HepG2 (cell line): ENCODE results near the gene GPBP1. TPM values are rescaled to one million over a fixed set of nuclear protein-coding genes. Genes with fewer than 3 reads are reported as not detected.

Experiments
- ATAC-seq: fragments of 200-7000 bp; cut with Tn5 transposase; 3 replicates; pipeline ENCODE4 v1.9.1; 2020; ENCODE audit warnings: mild to moderate bottlenecking, moderate library complexity
- BruUV-seq: library from RNA; stranded (reverse); fragments of 400-500 nt; replicated peaks from 2 replicates; lab custom pipeline; 2021; lab: Mats Ljungman, UMichigan
- CTCF ChIA-PET: fragments of 300-600 bp; formaldehyde crosslinking; extraction: SDS; loops from one replicate; lab custom pipeline; 2021; ENCODE audit warnings: low total read pairs, inconsistent platforms, low intra/inter-chr PET ratio; lab: Yijun Ruan, JAX
- POLR2A ChIA-PET: fragments of 350-600 bp; sonication (Branson Sonifier 250); formaldehyde crosslinking; loops from one replicate; lab custom pipeline; 2020; ENCODE audit warnings: antibody characterized with exemption, inconsistent platforms; lab: Yijun Ruan, JAX
- DNase-seq: peaks from one replicate; pipeline ENCODE4 v3.0.0-alpha.2; 2015; ENCODE audit warnings: low spot score
- FAIRE-seq: peaks from 3 replicates; lab custom pipeline; 2011; peaks lifted over from hg19 to GRCh38; lab: Jason Lieb, UNC
- H2AFZ ChIP-seq: one replicate; pipeline ENCODE4 v1.6.1; 2011; ENCODE audit warnings: low read length, inconsistent platforms
- H3K27ac ChIP-seq: fragments of 300-600 bp; 3 replicates; pipeline ENCODE4 v1.8.0; 2011; ENCODE audit warnings: mixed run types, mild to moderate bottlenecking, mixed read lengths, low read length, inconsistent platforms; ENCODE audit not compliant: insufficient read depth; ENCODE audit errors: extremely low read length
- H3K27me3 ChIP-seq, 2 experiments: fragments of 200-600 bp in 1 of 2; 2 replicates in 1 of 2; 3 replicates in 1 of 2; pipeline versions ENCODE4 v1.6.0 to v1.8.0; 2011; ENCODE audit warnings: low read length in 2 of 2, mild to moderate bottlenecking in 2 of 2, moderate library complexity in 2 of 2, inconsistent platforms in 1 of 2; ENCODE audit not compliant: insufficient read depth in 2 of 2, control insufficient read depth in 1 of 2
- H3K36me3 ChIP-seq, 2 experiments: fragments of 200-600 bp in 1 of 2; replicated peaks in 1 of 2; 2 replicates in 1 of 2; 3 replicates in 1 of 2; pipeline versions ENCODE4 v1.5.1 to v1.8.0; 2011; ENCODE audit warnings: low read length in 2 of 2, inconsistent platforms in 1 of 2; ENCODE audit not compliant: insufficient read depth in 2 of 2, control insufficient read depth in 1 of 2
- H3K4me1 ChIP-seq: 2 replicates; pipeline ENCODE4 v1.5.1; 2012; ENCODE audit warnings: low read length, inconsistent platforms; ENCODE audit not compliant: insufficient read depth
- H3K4me2 ChIP-seq: 2 replicates; pipeline ENCODE4 v1.6.0; 2011; ENCODE audit warnings: low read depth, low read length, inconsistent platforms
- H3K4me3 ChIP-seq, 3 experiments: fragments of 200-600 bp in 1 of 3; sonication (generic), shearing (Covaris generic) in 1 of 3; replicated peaks in 1 of 3; 2 replicates each; pipeline ENCODE4 v1.5.1; 2011 to 2016; ENCODE audit warnings: low read length in 3 of 3, inconsistent platforms in 2 of 3, low read depth in 2 of 3, mild to moderate bottlenecking in 2 of 3, control low read depth in 1 of 3, mixed read lengths in 1 of 3; ENCODE audit not compliant: insufficient read depth in 1 of 3
- H3K79me2 ChIP-seq: one replicate; pipeline ENCODE4 v1.6.1; 2011; ENCODE audit warnings: low read length, inconsistent platforms; ENCODE audit not compliant: insufficient read depth
- H3K9ac ChIP-seq: 2 replicates; pipeline ENCODE4 v1.6.0; 2011; ENCODE audit warnings: mild to moderate bottlenecking, low read depth, low read length, inconsistent platforms; ENCODE audit not compliant: insufficient read depth
- H3K9me3 ChIP-seq: 2 replicates; pipeline ENCODE4 v1.5.1; 2012; ENCODE audit warnings: mild to moderate bottlenecking, low read length
- H4K20me1 ChIP-seq: 2 replicates; pipeline ENCODE4 v1.6.0; 2011; ENCODE audit warnings: inconsistent platforms, mild to moderate bottlenecking, low read length, moderate library complexity; ENCODE audit not compliant: insufficient read depth
- ATF7-NPFF ChIP-seq: sonication (generic); formaldehyde crosslinking; IDR thresholded peaks from 2 replicates; pipeline ENCODE4 v1.8.1; 2023; ENCODE audit warnings: mild to moderate bottlenecking, low read depth, missing genetic modification reagents, moderate library complexity
- DPF2 ChIP-seq: sonication (generic); formaldehyde crosslinking; IDR thresholded peaks from 2 replicates; pipeline ENCODE4 v1.4.0; 2020; ENCODE audit warnings: mild to moderate bottlenecking, low read depth, missing genetic modification reagents, borderline replicate concordance
- FOSL1 ChIP-seq: sonication (generic); formaldehyde crosslinking; IDR thresholded peaks from 2 replicates; pipeline ENCODE4 v1.9.0; 2021; ENCODE audit warnings: missing genetic modification reagents, borderline replicate concordance
- KLF16 ChIP-seq, 2 experiments: sonication (generic) in 1 of 2; formaldehyde crosslinking in 1 of 2; IDR thresholded peaks; 2 replicates each; pipeline versions ENCODE4 v1.6.1 to v1.8.0; 2016 to 2023; ENCODE audit warnings: missing genetic modification reagents in 2 of 2, missing compliant biosample characterization in 1 of 2
- PITX1 ChIP-seq: sonication (generic); formaldehyde crosslinking; IDR thresholded peaks from 2 replicates; pipeline ENCODE4 v1.5.1; 2020; ENCODE audit warnings: mild to moderate bottlenecking, missing genetic modification reagents
- POLR2G ChIP-seq: fragments of 200-400 bp; formaldehyde crosslinking; IDR thresholded peaks from 2 replicates; pipeline ENCODE4 v1.6.1; 2018; ENCODE audit warnings: mild to moderate bottlenecking, low read depth, low read length, moderate library complexity
- RFX3 ChIP-seq: IDR thresholded peaks from 2 replicates; pipeline ENCODE4 v1.6.1; 2016; ENCODE audit warnings: missing biosample characterization, missing genetic modification reagents
- ZNF101 ChIP-seq: sonication (generic); formaldehyde crosslinking; IDR thresholded peaks from 2 replicates; pipeline ENCODE4 v1.4.0; 2020; ENCODE audit warnings: mild to moderate bottlenecking, low read depth, missing genetic modification reagents, borderline replicate concordance
- ZNF263 ChIP-seq: sonication (generic); formaldehyde crosslinking; IDR thresholded peaks from 2 replicates; pipeline ENCODE4 v1.4.0; 2020; ENCODE audit warnings: missing genetic modification reagents
- ZNF562 ChIP-seq: sonication (generic); formaldehyde crosslinking; IDR thresholded peaks from 2 replicates; pipeline ENCODE4 v1.8.0; 2022; ENCODE audit warnings: missing genetic modification reagents, borderline replicate concordance
- ZNF589 ChIP-seq: sonication (generic); formaldehyde crosslinking; conservative IDR thresholded peaks from 2 replicates; pipeline ENCODE4 v1.8.0; 2022; ENCODE audit warnings: mild to moderate bottlenecking, moderate library complexity, missing genetic modification reagents
- ZNF598 ChIP-seq: sonication (generic); formaldehyde crosslinking; IDR thresholded peaks from 2 replicates; pipeline ENCODE4 v1.5.1; 2020; ENCODE audit warnings: mild to moderate bottlenecking, missing genetic modification reagents, borderline replicate concordance
- ZSCAN12 ChIP-seq: sonication (generic); formaldehyde crosslinking; IDR thresholded peaks from 2 replicates; pipeline ENCODE4 v1.9.0; 2021; ENCODE audit warnings: mild to moderate bottlenecking, missing genetic modification reagents
- WGBS: methylation state at CpG from one replicate; pipeline ENCODE4 v1.1.6; 2017; ENCODE audit warnings: low lambda C conversion rate; 5-methylcytosine and 5-hydroxymethylcytosine counted together
- in situ Hi-C: cut with HindIII; loops from 2 replicates; pipeline ENCODE4 v1.10.0; 2017; ENCODE audit warnings: low pct_unique_long_range_greater_than_20kb; ENCODE audit not compliant: extremely low pct_ligation_motif_present
- intact Hi-C: fragments of 100-400 bp; cut with micrococcal nuclease; formaldehyde crosslinking; loops from one replicate; pipeline ENCODE4 v1.10.0; 2022; ENCODE audit not compliant: unreplicated experiment
- polyA plus RNA-seq, 8 experiments: library from polyadenylated mRNA; depleted of rRNA in 3 of 8; stranded (reverse) in 7 of 8; unstranded in 1 of 8; fragments of >200 nt; fragmentation: Illumina TruSeq in 4 of 8; extraction: Trizol in 4 of 8; gene quantifications; 2 replicates each; pipeline versions ENCODE4 v1.2.1 to v1.2.3, GENCODE V29; 2011 to 2016; ENCODE audit warnings: low read depth in 4 of 8, missing spikeins in 1 of 8, mixed read lengths in 1 of 8; ENCODE audit not compliant: insufficient read depth in 1 of 8
- total RNA-seq, 5 experiments: library from RNA; depleted of rRNA; stranded (reverse); fragments of >200 nt; fragmentation: Illumina TruSeq; extraction: Trizol; gene quantifications; 2 replicates each; pipeline ENCODE4 v1.2.3, GENCODE V29; 2016; ENCODE audit warnings: low read depth in 1 of 5
- TF ChIP-seq, protein P1 (sequence below): sonication (generic); formaldehyde crosslinking; IDR thresholded peaks from 2 replicates; pipeline ENCODE4 v1.4.0; 2020; ENCODE audit warnings: mild to moderate bottlenecking, missing genetic modification reagents, borderline replicate concordance

Gene GPBP1
- total and polyA plus RNA-seq, 2 of the 13 experiments (the other 11 are each of a cell fraction or from before 2014, with no cell fraction given) = 27.1 to 72.2 TPM

GRCh38 chr5:57166276-57166675 lies 7.6 kb upstream of the GPBP1 start:
- no peaks in the 10 kb centered on the region for H3K9me3 ChIP-seq
- CTCF ChIA-PET = no interaction called here
- DNase-seq = no peak
- no peaks in the 10 kb centered on the region for H3K79me2 ChIP-seq
- H3K9ac ChIP-seq = no peak overlapping the region
- no peak for FAIRE-seq
- BruUV-seq = no TSS peak
- 6% methylated on average over 2 of the region's 2 CpGs for WGBS
- no peaks in the 10 kb centered on the region for H4K20me1 ChIP-seq
- no peak overlapping the region for H3K27ac ChIP-seq
- peaks cover 12% of the 10 kb centered on the region for H3K4me1 ChIP-seq
- no peak overlapping the region for H3K4me2 ChIP-seq
- no peak overlapping the region for H3K4me3 ChIP-seq
- no peak for TF ChIP-seq ZNF562
- TF ChIP-seq PITX1 (CRISPR knock-in tag) = no peak
- TF ChIP-seq ZSCAN12 (CRISPR knock-in tag) = no peak
- TF ChIP-seq ZNF589 = no peak
- TF ChIP-seq ZNF101 (CRISPR knock-in tag) = no peak
- TF ChIP-seq DPF2 = no peak
- TF ChIP-seq ZNF263 (CRISPR knock-in tag) = no peak
- TF ChIP-seq KLF16 (CRISPR knock-in tag; IDR thresholded peaks at IDR 0.05) = no peak
- TF ChIP-seq, protein P1, sequence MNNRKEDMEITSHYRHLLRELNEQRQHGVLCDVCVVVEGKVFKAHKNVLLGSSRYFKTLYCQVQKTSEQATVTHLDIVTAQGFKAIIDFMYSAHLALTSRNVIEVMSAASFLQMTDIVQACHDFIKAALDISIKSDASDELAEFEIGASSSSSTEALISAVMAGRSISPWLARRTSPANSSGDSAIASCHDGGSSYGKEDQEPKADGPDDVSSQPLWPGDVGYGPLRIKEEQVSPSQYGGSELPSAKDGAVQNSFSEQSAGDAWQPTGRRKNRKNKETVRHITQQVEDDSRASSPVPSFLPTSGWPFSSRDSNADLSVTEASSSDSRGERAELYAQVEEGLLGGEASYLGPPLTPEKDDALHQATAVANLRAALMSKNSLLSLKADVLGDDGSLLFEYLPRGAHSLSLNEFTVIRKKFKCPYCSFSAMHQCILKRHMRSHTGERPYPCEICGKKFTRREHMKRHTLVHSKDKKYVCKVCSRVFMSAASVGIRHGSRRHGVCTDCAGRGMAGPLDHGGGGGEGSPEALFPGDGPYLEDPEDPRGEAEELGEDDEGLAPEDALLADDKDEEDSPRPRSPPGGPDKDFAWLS (CRISPR knock-in tag) = no peak
- TF ChIP-seq RFX3 (CRISPR knock-in tag) = no peak
- no peak for TF ChIP-seq ATF7-NPFF
- TF ChIP-seq POLR2G = no peak
- no peak for TF ChIP-seq FOSL1
- no peak for TF ChIP-seq ZNF598 (CRISPR knock-in tag)
- TF ChIP-seq, all 625 proteins: peak for 0
- no peak; the same call in 2 of the 3 replicates for ATAC-seq
- Histone ChIP-seq H2AFZ (no peak overlapping the region), H3K36me3 (no peaks in the 10 kb centered on the region), H3K27me3 (no peaks in the 10 kb centered on the region)
- in situ Hi-C loops (no loop called here), intact Hi-C loops (no loop called here)
- POLR2A ChIA-PET = interaction anchor here (1.1 kb wide), 1 partner anchor 8 kb away, joined by 4 read pairs; the partner anchor contains the start of gene GPBP1
